Measurements from ENCODE around the gene S100P.

GRCh38 chr4:6647582-6648230, 46.0 kb upstream of the S100P start:
- no peak for TF ChIP-seq CTCF (conservative IDR thresholded peaks at IDR 0.05; ENCODE audit: low read depth, low read length)
- no peak for TF ChIP-seq EZH2 (IDR thresholded peaks at IDR 0.05; ENCODE audit: borderline replicate concordance, low read depth, low read length, poor library complexity, severe bottlenecking)

Measured in A673 (cell line).